ENCODE results near the gene TLR6.

Gene TLR6

GRCh38 chr4:38856524-38857337, at the start of gene TLR6:
Gene TLR6 (minus strand): TSS chr4:38856817. CDS start chr4:38829473, 27,344 bp downstream.
- peak in 2 of 3 donors; percentile 34 to 45 for DNase-seq (ENCODE audit: low read depth in 3 of 3)

GRCh38 chr4:38905652-38906385, 49.2 kb upstream of the TLR6 start:
- DNase-seq (ENCODE audit: low read depth in 3 of 3), result no peak

- no peak for DNase-seq (ENCODE audit: low read depth in 3 of 3)
Measured at GRCh38 chr4:38904682-38905081, 48.1 kb upstream of the TLR6 start.

DNA sequence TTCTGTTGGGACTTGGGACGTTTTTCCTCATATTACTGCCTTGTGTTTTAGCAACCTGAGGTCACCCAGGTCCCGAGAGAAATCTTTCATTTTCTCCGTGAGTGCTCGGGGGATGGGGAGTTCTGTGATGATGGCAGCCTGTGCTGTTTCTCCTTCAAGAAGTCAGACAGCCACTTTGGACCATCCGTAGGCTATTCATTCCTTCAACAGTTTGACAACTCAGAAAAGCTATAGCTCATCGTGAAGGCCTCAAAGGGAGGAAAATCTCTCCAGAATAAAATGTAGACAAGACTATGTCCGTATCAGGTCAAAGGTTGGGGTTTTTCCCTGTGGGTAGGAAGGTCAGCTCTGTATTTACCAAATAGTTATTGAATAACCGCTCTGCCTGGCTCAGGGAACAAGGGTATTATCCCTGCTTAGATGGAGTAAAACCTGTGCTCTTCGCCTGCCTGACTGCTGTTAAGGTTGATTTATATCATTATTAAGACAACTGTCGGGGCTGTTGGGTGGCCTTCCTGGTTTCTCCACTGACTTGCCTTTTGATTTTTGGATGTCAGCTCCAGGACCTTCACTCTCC, 47.6 kb upstream of the TLR6 start:
- no peak for DNase-seq (ENCODE audit: low read depth in 3 of 3)

- no peak for DNase-seq (ENCODE audit: low read depth in 3 of 3)
Measured at GRCh38 chr4:38902695-38903094, 46.1 kb upstream of the TLR6 start.

DNA sequence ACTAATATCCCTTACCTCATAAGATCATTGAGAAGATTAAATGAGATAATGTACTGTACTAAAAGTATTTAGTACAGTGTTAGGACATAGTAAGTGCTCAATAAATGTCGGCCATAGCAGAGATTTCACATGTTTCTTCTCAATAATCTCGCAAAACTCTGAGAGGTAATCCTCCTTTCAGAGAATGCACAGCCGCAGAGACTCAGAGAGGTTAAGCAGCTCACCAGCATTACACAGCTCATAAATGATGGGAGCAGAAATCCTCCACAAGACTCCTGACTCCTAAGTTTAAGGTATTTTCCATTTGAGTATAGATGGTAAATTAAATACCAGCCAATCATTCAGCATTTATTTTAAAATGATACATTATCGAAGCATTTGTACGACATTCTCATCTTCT, 45.6 kb upstream of the TLR6 start:
- no peak for DNase-seq (ENCODE audit: low read depth in 3 of 3)

- DNase-seq (ENCODE audit: low read depth in 3 of 3), result no peak
Measured at GRCh38 chr4:38898245-38898644, 41.6 kb upstream of the TLR6 start.

- DNase-seq (ENCODE audit: low read depth in 3 of 3), result no peak
Measured at GRCh38 chr4:38896940-38897339, 40.3 kb upstream of the TLR6 start.

DNA sequence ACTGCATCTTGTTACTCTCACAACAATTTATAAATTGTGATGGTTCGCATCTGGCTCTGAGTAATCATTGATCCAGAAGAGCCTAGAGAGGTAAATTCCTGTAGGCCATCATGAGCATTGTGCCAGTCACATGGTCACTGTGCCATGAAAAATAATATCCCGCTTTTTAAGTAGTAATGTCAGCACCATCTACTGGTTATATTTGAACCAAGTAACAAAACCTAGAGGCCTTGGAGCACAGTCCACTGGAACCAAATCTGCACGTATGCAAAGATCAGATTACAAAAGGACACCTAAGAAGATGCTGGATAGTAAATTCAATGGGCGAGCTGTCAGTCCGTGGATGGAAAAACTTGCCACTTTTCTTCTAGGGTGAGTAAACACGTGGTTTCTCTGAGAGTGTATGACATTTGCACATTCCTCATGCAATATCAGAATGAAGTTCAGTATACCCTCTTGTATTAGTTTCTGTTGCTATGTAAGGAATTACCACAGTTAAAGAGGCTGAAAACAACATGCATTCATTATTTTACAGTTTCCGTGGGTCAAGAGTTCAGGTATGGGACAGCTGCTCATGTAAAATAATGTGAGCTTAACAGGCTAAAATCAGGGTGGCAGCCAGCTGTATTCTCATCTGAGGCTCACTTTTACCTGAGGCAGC, 37.8 kb upstream of the TLR6 start:
- no peak for DNase-seq (ENCODE audit: low read depth in 3 of 3)

GRCh38 chr4:38891051-38891983, 34.7 kb upstream of the TLR6 start:
- no peak for DNase-seq (ENCODE audit: low read depth in 3 of 3)

DNA sequence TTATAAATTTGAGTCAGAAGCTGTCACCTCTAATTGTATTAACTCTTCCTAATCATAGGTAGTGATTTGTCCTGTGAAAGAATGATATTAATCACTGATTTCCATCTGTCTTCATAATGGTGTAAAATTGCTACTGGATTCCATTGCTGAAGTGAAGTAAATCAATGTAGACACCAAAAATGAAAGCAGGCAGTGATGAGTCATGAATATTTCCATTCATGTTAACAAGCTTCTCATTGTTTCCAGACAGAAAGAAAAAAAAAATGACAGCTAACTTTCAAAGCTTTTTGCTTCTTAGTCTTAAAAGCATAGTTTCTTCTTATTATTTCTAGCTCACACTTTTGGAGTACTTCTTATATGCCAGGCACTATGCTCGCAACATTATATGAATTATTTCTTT, 32.5 kb upstream of the TLR6 start:
- no peak for DNase-seq (ENCODE audit: low read depth in 3 of 3)

- DNase-seq (ENCODE audit: low read depth in 3 of 3), result no peak
Measured at GRCh38 chr4:38884254-38884653, 27.6 kb upstream of the TLR6 start.

GRCh38 chr4:38876636-38877035, 20.0 kb upstream of the TLR6 start:
- no peak for DNase-seq (ENCODE audit: low read depth in 3 of 3)

- no peak for DNase-seq (ENCODE audit: low read depth in 3 of 3)
Measured at GRCh38 chr4:38873290-38873944, 16.8 kb upstream of the TLR6 start.

- DNase-seq (ENCODE audit: low read depth in 3 of 3), result no peak
Measured at GRCh38 chr4:38872620-38873019, 16.0 kb upstream of the TLR6 start.

- no peak for DNase-seq (ENCODE audit: low read depth in 3 of 3)
Measured at GRCh38 chr4:38871593-38871992, 15.0 kb upstream of the TLR6 start.

- DNase-seq (ENCODE audit: low read depth in 3 of 3), result no peak
Measured at GRCh38 chr4:38870098-38870808, 13.6 kb upstream of the TLR6 start.

DNA sequence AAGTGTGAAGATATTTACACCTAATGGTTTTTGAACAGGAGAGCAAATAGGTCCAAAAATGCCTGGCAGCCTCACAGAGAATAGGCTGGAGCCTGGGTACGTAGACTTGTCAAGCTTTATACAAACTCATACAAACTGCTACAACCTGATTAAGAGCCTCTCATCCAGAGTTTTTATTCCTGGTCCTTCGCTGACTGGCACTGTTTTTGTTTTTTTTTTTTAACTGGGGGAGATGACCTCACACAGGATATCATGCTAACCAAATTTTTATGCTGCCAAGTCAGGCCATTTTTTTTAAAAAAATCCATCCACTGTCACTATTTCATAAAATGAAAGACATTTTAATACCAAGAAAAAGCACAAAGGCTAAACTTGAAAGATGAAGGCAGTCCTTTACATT, 12.9 kb upstream of the TLR6 start:
- no peak for DNase-seq (ENCODE audit: low read depth in 3 of 3)

DNA sequence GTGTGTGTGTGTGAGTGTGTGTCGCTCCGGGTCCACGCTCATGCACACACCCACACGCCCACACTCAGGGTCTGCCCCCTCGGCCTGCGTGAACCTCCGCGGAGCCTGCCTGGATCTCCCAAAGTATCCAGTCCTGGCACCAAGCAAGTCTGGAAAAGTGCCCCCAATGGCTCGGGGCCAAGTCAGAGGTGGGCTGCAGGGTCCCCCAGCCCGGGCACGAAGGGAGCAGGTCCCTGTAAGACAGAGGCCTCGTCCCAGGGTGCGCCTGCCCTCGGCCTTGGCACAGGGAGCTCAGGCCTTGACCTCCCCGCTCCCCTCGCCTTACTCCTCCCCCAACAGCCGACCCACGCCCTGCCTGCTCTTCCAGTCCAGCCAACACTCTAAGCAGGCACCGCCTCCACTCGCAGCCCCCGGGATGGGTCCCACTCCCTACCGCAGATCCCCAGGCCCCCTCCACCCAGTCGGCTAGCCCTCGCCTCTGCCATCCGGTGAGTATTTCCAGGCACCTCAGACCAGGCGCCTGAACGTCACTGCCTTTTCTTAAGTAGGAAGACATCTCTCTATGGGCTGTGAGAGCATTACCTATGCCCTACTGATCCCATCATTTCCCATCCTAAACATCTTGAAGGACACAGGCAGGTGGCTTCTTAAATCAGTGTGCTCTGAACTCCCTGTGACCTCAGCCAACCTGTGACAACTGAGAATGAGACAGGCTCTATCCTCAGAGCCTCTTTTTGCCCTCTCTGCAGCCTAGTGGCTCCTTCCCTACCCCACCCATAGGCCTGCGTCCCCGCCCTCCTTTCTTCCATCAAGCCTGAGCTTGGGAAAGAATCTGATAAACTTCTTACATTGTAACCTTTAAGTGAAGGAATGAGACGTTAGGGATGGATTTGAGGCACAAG, 11.7 kb upstream of the TLR6 start:
- DNase-seq (ENCODE audit: low read depth in 3 of 3), result no peak
